Endothelial cell of umbilical vein (primary cell): ENCODE measurements around the gene ENTREP1. TPM values are rescaled to one million over a fixed set of nuclear protein-coding genes. Genes with fewer than 3 reads are reported as not detected.

Source experiments
- BruUV-seq: library from RNA; stranded (reverse); fragments of 400-500 nt; replicated peaks from 2 replicates; lab custom pipeline; 2021; lab: Mats Ljungman, UMichigan
- CTCF ChIA-PET: fragments of 300-600, 350-600 bp; sonication (Branson Sonifier 250); formaldehyde crosslinking; loops from one replicate; lab custom pipeline; 2021; ENCODE audit warnings: antibody characterized with exemption, inconsistent platforms; lab: Charles Lee
- POLR2A ChIA-PET: fragments of 300-600, 350-600 bp; sonication (Branson Sonifier 250); formaldehyde crosslinking; loops from one replicate; lab custom pipeline; 2021; ENCODE audit warnings: antibody characterized with exemption, inconsistent platforms; lab: Charles Lee
- DNase-seq: peaks from one replicate; pipeline ENCODE4 v3.0.0-alpha.2; 2011; ENCODE audit warnings: low read depth, low spot score
- FAIRE-seq: peaks from 2 replicates; lab custom pipeline; 2011; peaks lifted over from hg19 to GRCh38; lab: Jason Lieb, UNC
- H2AFZ ChIP-seq: 2 replicates; pipeline ENCODE4 v1.6.0; 2012; ENCODE audit warnings: low read depth, low read length, control low read depth, inconsistent platforms
- H3K27ac ChIP-seq: 2 replicates; pipeline ENCODE4 v1.5.1; 2011; ENCODE audit warnings: low read depth, mild to moderate bottlenecking, control low read depth, low read length, moderate library complexity; ENCODE audit not compliant: insufficient read depth
- H3K27me3 ChIP-seq, 2 experiments: 2 replicates each; pipeline versions ENCODE4 v1.6.0 to v1.6.1; 2011; ENCODE audit warnings: low read length in 2 of 2, mixed read lengths in 1 of 2; ENCODE audit not compliant: control insufficient read depth in 2 of 2, insufficient read depth in 2 of 2
- H3K36me3 ChIP-seq, 2 experiments: 2 replicates in 1 of 2; 3 replicates in 1 of 2; pipeline ENCODE4 v1.5.1; 2011; ENCODE audit warnings: low read length in 2 of 2, mild to moderate bottlenecking in 1 of 2, moderate library complexity in 1 of 2; ENCODE audit not compliant: control insufficient read depth in 2 of 2, insufficient read depth in 2 of 2; ENCODE audit errors: extremely low read depth in 1 of 2
- H3K4me1 ChIP-seq: 3 replicates; pipeline ENCODE4 v1.5.1; 2011; ENCODE audit warnings: mild to moderate bottlenecking, low read length; ENCODE audit not compliant: control insufficient read depth, insufficient read depth; ENCODE audit errors: extremely low read depth
- H3K4me2 ChIP-seq: 2 replicates; pipeline ENCODE4 v1.6.1; 2011; ENCODE audit warnings: low read length, control low read depth, mixed read lengths; ENCODE audit not compliant: insufficient read depth
- H3K4me3 ChIP-seq, 3 experiments: fragments of 200-600 bp in 1 of 3; sonication (generic), shearing (Covaris generic) in 1 of 3; replicated peaks in 1 of 3; 2 replicates each; pipeline ENCODE4 v1.5.1; 2011 to 2016; ENCODE audit warnings: control low read depth in 3 of 3, low read length in 3 of 3, mild to moderate bottlenecking in 2 of 3, inconsistent platforms in 1 of 3, low read depth in 1 of 3, moderate library complexity in 1 of 3; ENCODE audit not compliant: insufficient read depth in 1 of 3
- H3K79me2 ChIP-seq: 2 replicates; pipeline ENCODE4 v1.6.0; 2012; ENCODE audit warnings: low read length, inconsistent platforms; ENCODE audit not compliant: control insufficient read depth, insufficient read depth
- H3K9ac ChIP-seq: replicated peaks from 2 replicates; pipeline ENCODE3; 2011; ENCODE audit warnings: low read length, control low read depth; ENCODE audit not compliant: insufficient read depth; ENCODE audit errors: extremely low read depth
- H3K9me1 ChIP-seq: replicated peaks from 3 replicates; pipeline ENCODE4 v1.6.0; 2011; ENCODE audit warnings: mild to moderate bottlenecking, low read length; ENCODE audit not compliant: control insufficient read depth, insufficient read depth; ENCODE audit errors: extremely low read depth
- H3K9me3 ChIP-seq: replicated peaks from 2 replicates; pipeline ENCODE4 v1.5.1; 2012; ENCODE audit warnings: low read length, inconsistent platforms; ENCODE audit not compliant: control insufficient read depth, insufficient read depth
- H4K20me1 ChIP-seq: replicated peaks from 2 replicates; pipeline ENCODE3; 2011; ENCODE audit warnings: mild to moderate bottlenecking, low read length; ENCODE audit not compliant: control insufficient read depth, insufficient read depth; ENCODE audit errors: extremely low read depth
- EZH2 ChIP-seq: IDR thresholded peaks from 2 replicates; pipeline ENCODE4 v1.6.1; 2012; ENCODE audit warnings: borderline replicate concordance, low read depth, mild to moderate bottlenecking, moderate library complexity, low read length, inconsistent platforms; ENCODE audit not compliant: severe bottlenecking
- GATA2 ChIP-seq: IDR thresholded peaks from 2 replicates; pipeline ENCODE4 v1.7.0; 2011; ENCODE audit warnings: low read depth, mild to moderate bottlenecking, moderate library complexity, mixed read lengths, low read length; ENCODE audit not compliant: insufficient read length, insufficient read depth
- POLR2AphosphoS5 ChIP-seq: IDR thresholded peaks from 2 replicates; pipeline ENCODE4 v1.6.1; 2012; ENCODE audit warnings: low read depth, mild to moderate bottlenecking, control low read depth, low read length, moderate library complexity; ENCODE audit not compliant: insufficient read depth
- dilution Hi-C: fragments of 300-500 bp; cut with MboI; formaldehyde crosslinking; loops from one replicate; pipeline ENCODE4 v1.15.0; 2019; ENCODE audit warnings: low sequenced_read_pairs; ENCODE audit not compliant: extremely low pct_ligation_motif_present
- intact Hi-C: fragments of 100-400 bp; cut with micrococcal nuclease; formaldehyde crosslinking; loops from one replicate; pipeline ENCODE4 v1.10.0; 2022
- polyA plus RNA-seq, 4 experiments: library from polyadenylated mRNA; depleted of rRNA in 3 of 4; stranded (reverse) in 3 of 4; unstranded in 1 of 4; fragments of >200 nt; gene quantifications; 2 replicates each; pipeline versions ENCODE4 v1.2.1 to v1.2.3, GENCODE V29; 2011 to 2012; ENCODE audit warnings: missing spikeins in 1 of 4
- total RNA-seq: library from RNA; stranded (reverse); gene quantifications from 2 replicates; pipeline ENCODE4 v1.2.3, GENCODE V29; 2021
- TF ChIP-seq, protein P1 (sequence below), 2 donors: IDR thresholded peaks; 1 replicate in 1 of 2; 2 replicates in 1 of 2; pipeline ENCODE4 v1.5.1; 2011; ENCODE audit warnings: low read length in 2 of 2, mild to moderate bottlenecking in 2 of 2, moderate library complexity in 2 of 2, control low read depth in 1 of 2, inconsistent platforms in 1 of 2, low read depth in 1 of 2; ENCODE audit not compliant: insufficient read depth in 1 of 2; ENCODE audit errors: extremely low read depth in 1 of 2

Gene ENTREP1
- total and polyA plus RNA-seq, 2 donors (not counting 3 experiments of a cell fraction or from before 2014, with no cell fraction given), result 7.1 to 13.5 TPM

DNA sequence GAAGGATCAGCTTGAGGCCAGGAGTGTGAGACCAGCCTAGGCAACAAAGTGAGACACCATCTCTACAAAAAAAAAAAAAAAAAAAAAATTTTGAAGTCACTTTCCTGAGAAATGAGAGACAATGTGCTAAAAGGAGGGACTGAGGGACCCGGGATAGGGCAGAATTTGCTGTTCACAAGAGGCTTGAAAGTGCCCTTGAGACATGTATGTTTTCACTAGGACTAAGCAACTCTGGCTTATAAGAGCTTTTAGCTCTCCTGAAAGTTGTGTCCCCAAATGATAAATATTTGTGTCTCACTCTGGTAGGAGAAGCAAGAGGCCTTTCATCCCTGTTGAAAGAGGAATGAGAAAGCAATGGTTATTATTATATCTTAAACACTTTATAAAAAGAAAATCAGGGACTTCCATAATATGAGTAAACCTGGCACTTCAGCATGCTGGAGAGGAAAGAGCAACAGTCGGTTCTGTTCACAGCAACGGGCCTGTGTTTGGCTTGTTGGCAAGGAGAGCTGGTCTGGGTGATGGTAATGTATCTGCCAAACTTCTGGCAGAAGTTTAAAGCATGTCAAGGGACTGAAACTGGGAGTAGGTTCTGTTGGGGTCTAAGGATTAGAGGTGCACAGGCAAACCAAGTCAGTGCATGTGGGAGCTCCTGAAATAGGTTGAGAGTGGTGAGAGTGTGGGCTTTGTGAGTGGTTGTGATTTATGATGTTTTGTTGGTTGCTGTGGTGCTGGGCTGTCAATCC lies 32.2 kb downstream of the ENTREP1 start:
- no peaks in the 10 kb centered on the region for H3K4me1 ChIP-seq
- no peak overlapping the region for H3K9ac ChIP-seq
- no peaks in the 10 kb centered on the region for H3K9me1 ChIP-seq
- H3K79me2 ChIP-seq, result no peaks in the 10 kb centered on the region
- TF ChIP-seq GATA2 (no peak), EZH2 (no peak), POLR2AphosphoS5 (no peak)
- TF ChIP-seq, protein P1, sequence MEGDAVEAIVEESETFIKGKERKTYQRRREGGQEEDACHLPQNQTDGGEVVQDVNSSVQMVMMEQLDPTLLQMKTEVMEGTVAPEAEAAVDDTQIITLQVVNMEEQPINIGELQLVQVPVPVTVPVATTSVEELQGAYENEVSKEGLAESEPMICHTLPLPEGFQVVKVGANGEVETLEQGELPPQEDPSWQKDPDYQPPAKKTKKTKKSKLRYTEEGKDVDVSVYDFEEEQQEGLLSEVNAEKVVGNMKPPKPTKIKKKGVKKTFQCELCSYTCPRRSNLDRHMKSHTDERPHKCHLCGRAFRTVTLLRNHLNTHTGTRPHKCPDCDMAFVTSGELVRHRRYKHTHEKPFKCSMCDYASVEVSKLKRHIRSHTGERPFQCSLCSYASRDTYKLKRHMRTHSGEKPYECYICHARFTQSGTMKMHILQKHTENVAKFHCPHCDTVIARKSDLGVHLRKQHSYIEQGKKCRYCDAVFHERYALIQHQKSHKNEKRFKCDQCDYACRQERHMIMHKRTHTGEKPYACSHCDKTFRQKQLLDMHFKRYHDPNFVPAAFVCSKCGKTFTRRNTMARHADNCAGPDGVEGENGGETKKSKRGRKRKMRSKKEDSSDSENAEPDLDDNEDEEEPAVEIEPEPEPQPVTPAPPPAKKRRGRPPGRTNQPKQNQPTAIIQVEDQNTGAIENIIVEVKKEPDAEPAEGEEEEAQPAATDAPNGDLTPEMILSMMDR (IDR thresholded peaks at IDR 0.05; ENCODE audit: extremely low read depth in 1 of 2, insufficient read depth in 1 of 2, low read depth in 1 of 2, low read length in 2 of 2), result no peak
- H3K27me3 ChIP-seq, result peaks cover 0 to 2% of the 10 kb centered on the region in 2 experiments
- ChIA-PET POLR2A (no interaction called here), CTCF (interaction anchor here (0.9 kb wide), 1 partner anchor 14 kb away, joined by 3 read pairs; no protein-coding TSS in a partner anchor)
- BruUV-seq, result no TSS peak
- no peak overlapping the region for H3K27ac ChIP-seq
- H4K20me1 ChIP-seq, result no peaks in the 10 kb centered on the region
- dilution Hi-C loops, result no loop called here
- H3K36me3 ChIP-seq, result no peaks in the 10 kb centered on the region
- FAIRE-seq (no peak), DNase-seq (no peak)
- no peak overlapping the region for H2AFZ ChIP-seq
- intact Hi-C loops, result no loop called here
- no peak overlapping the region for H3K4me2 ChIP-seq
- H3K4me3 ChIP-seq, result no peak overlapping the region
- no peaks in the 10 kb centered on the region for H3K9me3 ChIP-seq
